Measurements from ENCODE around the gene CALN1.
"Not testable (repeated sequence)": the region's sequence is repeated elsewhere in the genome, so short reads cannot be mapped to it uniquely, and the experiment has no call there.

CALN1 gene

DNA sequence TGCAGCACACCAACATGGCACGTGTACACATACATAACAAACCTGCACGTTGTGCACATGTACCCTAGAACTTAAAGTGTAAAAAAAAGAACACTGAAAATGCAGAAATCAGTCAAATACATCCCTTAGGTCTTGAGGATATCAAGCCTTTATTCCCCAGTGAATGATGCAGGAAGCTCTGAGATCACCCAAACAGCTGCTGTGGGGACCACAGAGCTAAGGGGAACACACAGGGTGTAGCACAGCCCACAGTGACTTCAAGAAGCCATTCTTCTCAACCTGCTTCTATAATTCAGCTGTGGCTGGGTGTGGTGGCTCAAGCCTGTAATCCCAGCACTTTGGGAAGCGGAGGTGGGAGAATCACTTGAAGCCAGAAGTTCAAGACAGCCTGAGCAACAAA is 314.9 kb downstream of the CALN1 start:
- no peak for DNase-seq (ENCODE audit: low spot score)

DNA sequence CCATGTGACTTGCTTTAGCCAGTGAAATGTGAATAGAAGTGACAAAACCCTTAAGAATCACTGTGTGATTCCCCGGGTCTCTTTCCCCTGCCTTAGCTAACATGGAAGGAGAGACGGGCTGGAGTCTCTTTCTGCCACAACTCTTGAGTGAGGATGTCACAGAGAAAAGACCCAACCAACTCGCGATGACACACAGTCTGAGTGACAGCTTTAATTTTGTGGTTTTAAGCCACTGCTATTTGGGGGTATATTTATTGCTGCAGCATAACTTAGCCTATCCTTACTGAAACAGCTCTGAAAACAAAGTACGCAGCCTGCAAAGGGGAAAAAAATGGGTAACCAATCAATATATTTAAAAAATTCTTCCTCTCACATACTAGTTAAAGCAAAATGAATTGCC is 319.4 kb downstream of the CALN1 start:
- no peak for DNase-seq (ENCODE audit: low spot score)

DNA sequence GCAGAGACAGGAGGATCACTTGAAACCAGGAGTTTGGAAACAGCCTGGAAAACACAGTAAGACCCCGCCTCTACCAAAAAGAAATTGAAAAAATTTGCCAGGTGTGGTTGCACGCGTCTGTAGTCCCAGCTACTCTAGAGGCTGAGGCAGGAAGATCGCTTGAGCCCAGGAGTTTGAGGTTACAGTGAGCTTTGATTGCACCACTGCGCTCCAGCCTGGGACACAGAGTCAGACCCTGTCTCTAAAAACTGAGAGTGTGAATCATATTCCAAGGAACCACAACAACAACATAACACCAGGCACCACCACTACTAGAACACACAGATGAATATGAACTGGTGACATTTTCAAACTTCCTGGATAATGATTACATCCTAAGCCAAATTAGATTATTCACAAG is 324.2 kb downstream of the CALN1 start:
- no peak for DNase-seq (ENCODE audit: low spot score)

DNA sequence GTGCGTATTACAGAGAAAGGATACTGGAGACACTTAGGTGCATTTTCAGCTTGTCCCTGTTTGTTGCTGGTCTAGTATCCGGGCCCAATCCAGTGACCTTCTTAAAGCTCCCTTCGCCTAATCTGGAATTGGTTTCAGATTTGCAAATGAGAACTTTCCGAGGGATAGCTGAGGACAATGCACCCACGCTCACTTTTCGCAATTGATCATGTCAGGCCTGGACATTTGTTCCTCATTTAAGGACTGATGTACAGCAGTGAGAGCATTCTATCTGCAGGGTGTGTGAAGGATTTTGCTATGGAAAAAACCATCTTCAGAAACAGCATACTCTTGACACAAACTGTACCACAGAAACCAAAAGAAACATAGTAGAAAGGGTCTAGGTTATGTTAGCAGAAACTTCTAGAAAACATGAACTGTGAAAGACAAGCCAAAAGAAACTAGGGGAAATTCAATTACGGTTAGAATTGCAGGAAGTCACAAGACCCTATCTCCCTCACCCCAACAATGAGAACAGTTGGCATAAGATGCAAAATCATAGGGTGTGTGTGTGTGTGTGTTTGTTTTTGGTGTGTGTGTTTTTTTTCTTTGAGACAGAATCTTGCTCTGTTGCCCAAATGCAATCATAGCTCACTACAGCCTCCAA is 331.1 kb downstream of the CALN1 start:
- no peak for DNase-seq (ENCODE audit: low spot score)

DNA sequence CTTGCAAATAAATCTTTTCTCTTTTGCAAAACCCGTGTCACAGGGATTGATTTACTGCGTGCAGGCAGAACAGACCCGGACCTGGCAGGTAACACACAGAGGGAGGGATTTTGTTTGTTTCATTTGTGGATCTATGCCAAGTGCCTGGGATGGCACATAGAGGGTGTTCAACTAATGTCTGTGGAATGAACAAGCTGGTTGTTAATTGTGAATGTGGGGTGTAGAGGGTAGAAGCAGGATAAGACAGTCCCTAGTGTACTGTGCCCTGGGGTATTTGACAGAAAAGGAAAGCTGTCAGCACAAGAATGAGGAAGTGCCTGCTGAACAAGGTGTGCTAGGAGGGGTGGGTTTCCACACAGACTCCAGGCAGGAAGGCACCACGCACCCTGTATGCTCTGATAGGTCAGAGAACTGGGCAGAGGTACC is 331.8 kb downstream of the CALN1 start:
- DNase-seq (ENCODE audit: low spot score), result no peak

DNA sequence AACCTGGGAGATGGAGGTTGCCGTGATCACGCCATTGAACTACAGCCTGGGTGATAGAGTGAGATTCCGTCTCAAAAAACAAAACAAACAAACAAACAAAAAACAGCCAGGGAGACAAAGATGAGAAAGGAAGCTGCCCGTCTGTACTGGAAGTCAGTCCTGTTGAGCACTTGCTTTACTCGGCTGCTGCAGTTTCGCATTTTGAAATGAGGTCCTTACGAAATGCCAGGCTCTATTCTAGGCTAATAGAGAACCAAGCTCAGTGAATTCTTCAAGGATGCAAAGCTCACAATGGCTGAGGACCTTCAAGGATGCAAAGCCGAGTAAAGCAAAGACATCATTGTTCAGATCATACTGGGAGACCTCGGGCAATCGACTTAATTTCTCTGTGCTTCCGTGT is 333.3 kb downstream of the CALN1 start:
- DNase-seq (ENCODE audit: low spot score), result no peak

DNA sequence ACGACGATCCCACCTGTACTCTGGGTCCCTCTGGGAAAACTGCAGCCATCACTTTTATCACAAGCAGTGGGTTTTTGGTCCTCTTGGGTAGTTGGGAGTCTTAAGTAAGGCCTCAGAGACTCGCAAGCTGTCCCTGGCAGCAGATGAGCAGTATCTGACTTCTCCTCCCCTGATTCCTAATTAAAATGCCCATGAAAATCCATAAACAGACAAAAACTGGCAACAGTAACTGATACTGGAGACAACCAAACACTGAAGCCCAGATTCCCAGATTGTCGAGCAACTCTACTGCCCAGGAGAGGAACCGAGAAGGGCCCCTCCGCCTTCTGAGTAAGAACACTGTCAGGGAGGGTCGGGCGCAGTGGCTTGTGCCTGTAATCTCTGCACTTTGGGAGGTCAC is 333.8 kb downstream of the CALN1 start:
- DNase-seq (ENCODE audit: low spot score), result no peak

DNA sequence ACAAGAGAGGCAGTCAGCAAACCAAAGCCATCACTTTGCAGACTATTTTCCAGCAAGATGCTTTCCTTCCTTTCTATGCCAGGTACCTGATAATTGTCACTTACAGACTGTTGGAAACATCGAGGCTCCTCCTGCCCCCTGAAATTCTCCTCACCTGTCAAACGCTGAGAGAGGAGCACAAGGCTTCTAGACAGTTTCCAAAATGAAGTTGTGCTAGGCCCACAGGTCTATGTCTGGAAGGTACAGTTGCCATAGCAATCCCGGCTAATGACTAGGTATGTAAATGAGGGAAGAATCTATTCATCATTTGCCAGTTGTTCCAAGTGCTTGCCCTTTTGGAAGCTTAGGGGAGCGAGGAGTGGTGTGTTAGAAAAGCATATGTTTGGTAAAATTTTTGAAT is 334.4 kb downstream of the CALN1 start:
- DNase-seq (ENCODE audit: low spot score), result no peak

DNA sequence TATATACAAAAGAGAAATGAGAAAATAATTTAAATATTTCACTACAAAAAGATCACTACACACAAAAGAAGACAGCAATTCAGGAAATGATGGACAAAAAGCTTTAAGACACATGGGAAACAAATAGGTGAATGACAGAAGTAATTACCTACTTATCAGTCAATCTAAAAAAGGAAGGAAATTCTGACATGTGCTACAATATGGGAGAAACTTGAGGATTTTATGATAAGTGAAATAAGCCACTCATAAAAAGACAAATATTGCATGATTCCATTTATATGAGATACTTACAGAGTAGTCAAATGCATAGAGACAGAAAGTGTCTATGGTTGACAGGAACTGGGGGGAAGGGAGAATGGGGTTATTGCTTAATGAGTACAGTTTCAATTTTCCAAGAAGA is 339.2 kb downstream of the CALN1 start:
- no peak for DNase-seq (ENCODE audit: low spot score)

DNA sequence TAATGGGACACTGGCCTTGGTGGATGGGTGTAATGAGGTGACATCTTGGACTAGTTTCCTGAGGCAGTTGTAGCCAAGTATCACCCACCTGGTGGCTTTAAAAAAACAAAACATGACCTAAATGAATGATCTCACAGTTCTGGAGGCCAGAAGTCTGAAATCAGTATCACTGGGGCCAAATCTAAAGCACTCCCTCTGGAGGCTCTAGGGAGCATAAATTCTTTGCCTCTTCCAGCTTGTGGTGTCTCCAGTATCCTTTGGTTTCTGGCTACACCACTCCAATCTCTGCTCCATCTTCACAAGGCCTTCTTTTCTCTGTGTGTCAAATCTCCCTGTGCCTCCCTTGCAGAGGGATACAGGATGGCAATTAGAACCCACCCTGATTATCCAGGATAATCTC is 342.9 kb downstream of the CALN1 start:
- DNase-seq (ENCODE audit: low spot score), result no peak

DNA sequence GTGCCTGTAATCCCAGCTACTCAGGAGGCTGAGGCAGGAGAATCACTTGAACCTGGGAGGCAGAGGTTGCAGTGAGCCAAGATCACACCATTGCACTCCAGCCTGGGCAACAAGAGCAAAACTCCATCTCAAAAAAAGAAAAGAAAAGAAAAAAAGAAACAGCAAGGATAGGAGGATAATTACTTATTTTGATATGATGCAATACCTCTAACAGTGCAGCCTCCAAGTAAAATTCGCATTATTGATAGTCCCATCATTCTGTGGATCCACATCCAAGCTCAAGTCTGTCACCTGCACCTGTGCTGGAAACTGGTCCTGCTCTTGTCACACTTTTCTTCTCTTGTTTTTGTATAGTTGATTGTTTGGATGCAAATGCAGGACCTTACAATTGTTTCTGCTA is 346.4 kb downstream of the CALN1 start:
- DNase-seq (ENCODE audit: low spot score), result not testable (repeated sequence)

DNA sequence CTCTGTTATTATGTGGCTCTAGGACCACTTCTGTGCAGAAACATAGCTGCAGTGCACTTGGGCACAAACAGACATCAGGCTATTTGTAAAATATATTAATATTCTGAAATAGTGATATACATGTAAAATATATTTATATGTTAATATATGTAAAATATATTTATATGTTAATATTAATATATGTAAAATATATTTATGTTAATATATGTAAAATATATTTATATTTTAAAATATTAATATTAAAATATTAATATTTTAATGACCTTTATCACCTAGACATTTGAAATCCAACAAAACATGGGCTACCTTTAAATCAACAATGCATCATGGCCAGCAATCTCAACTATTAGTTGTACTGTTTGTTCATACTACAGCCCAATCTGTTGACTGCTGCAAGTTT is 347.2 kb downstream of the CALN1 start:
- no peak for DNase-seq (ENCODE audit: low spot score)

DNA sequence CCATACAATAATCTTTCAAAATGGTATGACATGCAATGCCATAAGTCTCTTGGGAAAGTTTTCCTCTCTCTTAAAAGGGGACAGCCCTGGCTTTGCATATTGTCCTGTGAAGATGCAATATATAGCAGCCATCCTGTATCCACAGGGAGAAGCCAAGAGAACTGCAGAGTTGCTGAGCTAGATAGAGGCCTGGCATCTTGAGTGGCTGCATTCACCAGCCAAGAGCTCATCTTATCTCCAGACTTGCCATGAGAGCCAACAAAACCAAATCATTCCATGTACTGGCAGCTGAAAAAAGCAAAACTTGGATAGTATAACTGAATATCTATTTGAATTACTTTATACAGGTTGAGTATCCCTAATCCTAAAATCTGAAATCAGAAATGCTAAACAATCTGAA is 348.8 kb downstream of the CALN1 start:
- DNase-seq (ENCODE audit: low spot score), result no peak

DNA sequence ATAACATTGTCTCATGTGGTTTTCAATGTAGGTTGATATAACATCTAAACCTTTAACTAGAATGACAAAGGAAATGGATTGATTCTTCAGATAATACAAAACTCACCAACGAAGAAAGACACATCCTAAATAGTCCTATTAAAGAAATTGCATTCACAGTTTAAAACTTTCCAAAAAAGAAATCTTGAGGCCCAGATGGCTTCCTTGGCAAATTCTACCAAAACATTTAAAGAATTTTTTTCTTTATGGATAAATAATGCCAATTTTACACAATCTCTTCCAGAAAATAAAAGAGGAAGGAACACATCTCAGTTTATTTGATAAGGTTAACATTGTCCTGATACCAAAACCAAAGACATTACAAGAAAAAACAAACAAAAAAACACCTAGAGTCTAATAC is 349.5 kb downstream of the CALN1 start:
- no peak for DNase-seq (ENCODE audit: low spot score)

DNA sequence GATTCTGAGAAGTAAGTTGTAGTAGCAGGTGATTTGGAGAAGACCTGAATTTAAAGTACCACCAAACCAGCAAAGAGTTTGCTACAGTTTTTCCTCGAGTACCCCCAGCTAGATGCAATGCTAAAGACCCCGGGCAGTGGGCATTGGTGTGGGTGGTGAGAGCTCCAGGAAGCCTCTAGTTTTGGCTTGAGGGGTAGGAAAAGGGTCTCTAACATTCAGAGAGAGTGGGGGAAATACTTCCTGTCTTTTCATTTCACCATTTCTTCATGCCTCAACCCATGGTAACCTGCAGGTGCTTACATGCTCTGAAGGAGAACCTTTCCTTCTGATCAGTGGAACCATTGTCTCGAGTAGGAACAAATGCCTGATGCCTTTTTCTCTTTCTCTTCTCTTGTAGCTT is 352.2 kb downstream of the CALN1 start:
- no peak for DNase-seq (ENCODE audit: low spot score)

DNA sequence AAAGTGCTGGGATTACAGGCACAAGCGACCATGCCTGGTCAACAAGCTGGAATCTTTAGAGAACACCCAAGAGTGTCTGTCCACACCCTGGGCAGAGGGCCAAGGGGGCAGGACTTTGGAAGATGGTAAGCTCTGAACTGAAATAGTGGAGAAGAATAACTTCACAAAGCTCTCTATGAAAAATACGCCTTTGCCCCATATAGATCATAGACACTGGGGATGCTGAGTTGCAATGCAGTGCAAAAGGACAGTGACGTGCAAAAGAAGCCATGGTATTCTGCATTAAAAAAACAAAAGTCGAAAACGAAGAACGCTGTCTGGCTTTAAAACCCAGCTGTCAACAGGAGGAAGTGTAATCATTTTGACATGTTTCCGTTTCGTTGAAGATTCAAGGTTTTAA is 353.6 kb downstream of the CALN1 start:
- no peak for DNase-seq (ENCODE audit: low spot score)

DNA sequence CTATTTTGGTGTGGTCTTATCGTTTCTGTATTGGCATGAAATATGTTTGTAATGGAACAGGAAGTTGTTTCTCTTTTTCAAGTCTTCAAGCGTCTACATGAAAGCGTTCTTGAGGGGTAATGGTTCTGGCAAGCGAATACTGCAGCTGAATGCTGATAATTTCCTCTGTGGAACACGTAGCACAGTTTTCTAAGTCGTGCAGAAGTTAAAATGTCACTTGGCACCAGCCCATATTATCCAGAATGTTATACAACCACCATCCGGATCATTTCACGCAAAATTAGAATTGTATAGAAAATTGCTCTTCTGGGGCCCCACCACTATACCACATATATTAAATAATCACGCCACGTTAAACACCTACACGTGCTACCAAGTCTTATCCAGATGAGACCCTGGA is 354.3 kb downstream of the CALN1 start:
- DNase-seq (ENCODE audit: low spot score), result no peak

DNA sequence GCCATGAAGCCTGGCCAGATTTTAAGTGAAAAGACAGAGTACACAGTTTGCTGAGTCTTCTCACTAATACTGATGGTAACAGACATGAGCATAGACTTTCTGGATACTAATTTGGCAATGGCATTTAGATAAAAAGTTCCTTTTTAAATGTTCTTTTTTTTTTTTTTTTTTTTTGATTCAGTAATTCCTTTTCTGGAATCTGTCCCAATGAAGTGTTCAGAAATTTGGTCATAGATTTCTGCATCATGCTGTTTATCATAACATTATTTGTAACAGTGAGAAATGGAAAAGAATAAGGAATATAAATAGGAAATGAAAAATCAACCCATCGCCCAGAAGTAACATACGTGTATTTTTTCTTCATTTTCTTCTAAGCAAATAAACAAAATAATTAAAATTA is 354.9 kb downstream of the CALN1 start:
- DNase-seq (ENCODE audit: low spot score), result no peak

DNA sequence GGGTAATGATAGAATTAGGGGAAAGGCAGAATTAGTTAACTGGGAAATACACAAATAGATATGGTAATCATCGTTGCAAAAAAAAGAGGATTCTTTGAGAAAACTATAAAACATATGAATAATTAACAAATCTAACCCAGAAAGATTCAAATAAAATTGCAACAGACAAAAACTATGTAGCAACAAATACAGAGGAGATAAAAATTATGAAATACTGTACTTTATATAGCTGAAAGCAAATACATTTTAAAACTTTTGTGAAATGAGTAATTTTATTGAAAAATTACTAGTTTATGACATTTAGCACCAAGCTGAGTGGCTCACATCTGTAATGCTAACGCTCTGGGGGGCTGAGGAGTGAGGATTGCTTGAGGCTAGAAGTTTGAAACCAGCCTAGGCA is 356.7 kb downstream of the CALN1 start:
- DNase-seq (ENCODE audit: low spot score), result no peak

DNA sequence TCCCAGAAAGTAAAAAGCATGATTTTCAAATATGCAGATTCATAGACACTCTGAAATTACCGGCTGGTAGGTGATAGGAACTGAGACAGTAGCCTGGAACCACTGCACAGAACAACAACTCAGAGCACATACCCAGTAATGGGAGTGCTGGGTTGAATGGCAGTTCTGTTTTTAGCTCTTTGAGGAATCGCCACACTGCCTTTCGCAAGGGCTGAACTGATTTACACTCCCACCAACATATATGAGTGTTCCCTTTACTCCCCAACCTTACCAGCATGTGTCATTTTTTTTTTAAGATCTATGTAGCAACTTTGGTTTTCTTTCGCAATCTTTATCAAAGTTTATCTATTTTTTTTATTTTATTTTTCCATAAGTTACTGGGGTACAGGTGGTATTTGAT is 358.8 kb downstream of the CALN1 start:
- no peak for DNase-seq (ENCODE audit: low spot score)

DNA sequence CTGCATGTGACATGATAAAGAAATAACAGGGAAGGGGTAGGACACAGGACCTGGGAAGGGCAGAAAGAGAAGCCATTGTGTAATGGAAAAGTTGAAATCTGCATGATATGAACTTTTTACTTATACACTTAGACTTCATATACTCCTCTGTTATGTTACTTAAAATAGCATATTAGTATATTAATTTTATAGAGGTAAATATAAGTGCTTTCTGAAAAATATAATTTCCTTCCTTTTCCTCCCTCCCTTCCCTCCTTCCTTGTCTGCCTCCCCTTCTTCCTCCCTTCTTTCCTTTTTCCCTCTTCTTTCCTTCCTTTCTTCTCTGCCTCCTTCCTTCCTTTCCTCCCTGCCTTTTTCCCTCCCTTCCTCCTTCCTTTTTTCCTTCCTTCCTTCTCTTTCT is 363.7 kb downstream of the CALN1 start:
- DNase-seq (ENCODE audit: low spot score), result no peak

DNA sequence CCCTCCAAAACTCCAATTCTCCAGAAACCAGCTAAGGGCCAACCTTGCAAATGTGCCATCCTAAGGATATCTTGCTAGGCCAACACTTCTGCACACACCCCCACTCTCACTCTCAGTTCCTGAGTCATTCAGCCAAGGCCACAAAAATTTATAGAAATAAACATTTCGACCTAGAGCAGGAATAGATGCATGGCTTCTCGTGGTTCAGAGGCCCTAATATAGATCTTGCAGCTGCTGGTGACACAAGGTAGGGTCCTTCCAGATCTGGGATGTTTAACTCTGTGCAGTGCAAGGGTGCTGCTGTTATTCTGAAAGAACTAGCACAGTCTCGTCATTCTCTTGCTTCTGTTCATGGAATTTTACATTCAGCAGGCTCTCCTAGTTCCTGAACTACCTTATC is 369.3 kb downstream of the CALN1 start:
- no peak for DNase-seq (ENCODE audit: low spot score)

DNA sequence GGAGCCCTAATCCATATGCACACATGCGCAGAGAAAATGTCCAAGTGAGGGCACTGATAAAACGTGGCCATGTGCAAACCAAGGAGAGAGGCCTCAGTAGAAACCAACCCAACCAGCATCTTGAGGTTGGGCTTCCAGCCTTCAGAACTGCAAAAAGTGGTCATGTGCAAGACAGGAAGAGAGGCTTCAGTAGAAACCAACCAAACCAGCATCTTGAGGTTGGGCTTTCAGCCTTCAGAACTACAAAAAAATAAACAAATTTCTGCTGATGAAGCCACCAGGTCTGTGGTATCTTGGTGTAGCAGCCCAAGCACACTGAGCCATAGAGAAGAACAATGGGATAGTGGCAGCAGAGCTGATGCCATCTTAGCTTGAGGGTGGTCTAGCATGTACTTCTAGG is 371.5 kb downstream of the CALN1 start:
- no peak for DNase-seq (ENCODE audit: low spot score)

DNA sequence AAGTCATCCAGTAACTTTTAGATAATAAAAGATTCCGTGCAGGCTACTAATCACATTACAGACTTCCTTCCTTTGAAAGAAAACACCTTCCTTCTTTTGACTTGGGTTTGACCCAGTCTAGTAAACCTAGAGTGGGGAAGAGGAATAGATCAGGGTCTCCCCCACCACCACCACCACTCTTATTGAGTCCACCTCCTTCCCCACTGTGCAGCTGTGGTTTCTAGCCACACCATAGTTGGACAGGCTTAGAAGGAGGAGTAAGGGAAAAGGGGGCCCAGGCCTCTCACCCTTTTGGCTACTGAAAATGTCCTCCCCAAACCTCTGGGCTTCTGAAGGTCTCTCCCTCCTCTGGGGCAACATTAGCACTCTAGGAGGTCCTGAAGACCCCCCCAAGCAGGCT is 372.7 kb downstream of the CALN1 start:
- DNase-seq (ENCODE audit: low spot score), result no peak
